DND-41 (cell line): ENCODE results near the gene PDE6B.

Source experiments
- EZH2 ChIP-seq: IDR thresholded peaks from 3 replicates; pipeline ENCODE4 v1.6.1; 2012; ENCODE audit warnings: borderline replicate concordance, low read depth, mild to moderate bottlenecking, moderate library complexity, low read length, inconsistent platforms; ENCODE audit not compliant: severe bottlenecking
- TF ChIP-seq, protein P1 (sequence below): IDR thresholded peaks from 2 replicates; pipeline ENCODE4 v1.5.1; 2012; ENCODE audit warnings: borderline replicate concordance, low read length, moderate library complexity, mild to moderate bottlenecking; ENCODE audit not compliant: poor library complexity, severe bottlenecking; ENCODE audit errors: extremely low read depth

GRCh38 chr4:600850-601515, 24.4 kb upstream of the PDE6B start:
- TF ChIP-seq, protein P1, sequence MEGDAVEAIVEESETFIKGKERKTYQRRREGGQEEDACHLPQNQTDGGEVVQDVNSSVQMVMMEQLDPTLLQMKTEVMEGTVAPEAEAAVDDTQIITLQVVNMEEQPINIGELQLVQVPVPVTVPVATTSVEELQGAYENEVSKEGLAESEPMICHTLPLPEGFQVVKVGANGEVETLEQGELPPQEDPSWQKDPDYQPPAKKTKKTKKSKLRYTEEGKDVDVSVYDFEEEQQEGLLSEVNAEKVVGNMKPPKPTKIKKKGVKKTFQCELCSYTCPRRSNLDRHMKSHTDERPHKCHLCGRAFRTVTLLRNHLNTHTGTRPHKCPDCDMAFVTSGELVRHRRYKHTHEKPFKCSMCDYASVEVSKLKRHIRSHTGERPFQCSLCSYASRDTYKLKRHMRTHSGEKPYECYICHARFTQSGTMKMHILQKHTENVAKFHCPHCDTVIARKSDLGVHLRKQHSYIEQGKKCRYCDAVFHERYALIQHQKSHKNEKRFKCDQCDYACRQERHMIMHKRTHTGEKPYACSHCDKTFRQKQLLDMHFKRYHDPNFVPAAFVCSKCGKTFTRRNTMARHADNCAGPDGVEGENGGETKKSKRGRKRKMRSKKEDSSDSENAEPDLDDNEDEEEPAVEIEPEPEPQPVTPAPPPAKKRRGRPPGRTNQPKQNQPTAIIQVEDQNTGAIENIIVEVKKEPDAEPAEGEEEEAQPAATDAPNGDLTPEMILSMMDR: no peak
- no peak for TF ChIP-seq EZH2
